Natural killer cell treated with Interleukin-12 subunit alpha and Interleukin-12 subunit beta and Interleukin-15 and Interleukin-18, amount 100 ng/mL, for 72 hours (primary cell): ENCODE measurements around the gene PPM1D. TPM values are rescaled to one million over a fixed set of nuclear protein-coding genes. Genes with fewer than 3 reads are reported as not detected.
"Not testable (repeated sequence)": the region's sequence is repeated elsewhere in the genome, so short reads cannot be mapped to it uniquely, and the experiment has no call there.

Experiments
- ATAC-seq, 2 donors: fragments of 150-1000 bp; cut with Tn5 transposase in 1 of 2; sonication (Bioruptor Pico), chemical (Tn5 transposase) in 1 of 2; 2 replicates each; pipeline ENCODE4 v1.10.0; 2021
- DNase-seq: peaks from one replicate; pipeline ENCODE4 v3.0.0; 2022; ENCODE audit warnings: low spot score
- H3K27ac Mint-ChIP-seq, 2 donors: 1 replicate in 1 of 2; 2 replicates in 1 of 2; pipeline ENCODE4 v1.8.0; 2022; ENCODE audit warnings: mixed read lengths in 2 of 2, mild to moderate bottlenecking in 1 of 2, moderate library complexity in 1 of 2
- H3K27me3 Mint-ChIP-seq, 2 donors: 1 replicate in 1 of 2; 2 replicates in 1 of 2; pipeline ENCODE4 v1.8.0; 2022; ENCODE audit warnings: mixed read lengths in 2 of 2
- H3K36me3 Mint-ChIP-seq: one replicate; pipeline ENCODE4 v1.8.0; 2022; ENCODE audit warnings: mixed read lengths
- H3K4me1 Mint-ChIP-seq, 2 donors: 1 replicate in 1 of 2; 2 replicates in 1 of 2; pipeline ENCODE4 v1.8.0; 2022; ENCODE audit warnings: low read depth in 2 of 2, mixed read lengths in 2 of 2, mild to moderate bottlenecking in 1 of 2
- H3K4me3 Mint-ChIP-seq: one replicate; pipeline ENCODE4 v1.8.0; 2022; ENCODE audit warnings: mixed read lengths
- H3K9me3 Mint-ChIP-seq: 2 replicates; pipeline ENCODE4 v1.8.0; 2022; ENCODE audit warnings: mixed read lengths
- total RNA-seq, 2 donors: library from RNA; stranded (reverse); gene quantifications; one replicate each; pipeline ENCODE4 v1.2.3, GENCODE V29; 2022

The PPM1D gene
- total RNA-seq, 2 donors from 2014 or later, result 16.3 to 18.3 TPM

GRCh38 chr17:60579090-60579489 is 20.9 kb upstream of the PPM1D start:
- no peaks in the 10 kb centered on the region for H3K27me3 Mint-ChIP-seq
- no peak overlapping the region for H3K4me3 Mint-ChIP-seq
- H3K4me1 Mint-ChIP-seq, result peaks cover 5 to 8% of the 10 kb centered on the region in 2 donors
- H3K36me3 Mint-ChIP-seq, result no peaks in the 10 kb centered on the region
- no peak overlapping the region for H3K27ac Mint-ChIP-seq
- DNase-seq, result no peak
- no peaks in the 10 kb centered on the region for H3K9me3 Mint-ChIP-seq
- ATAC-seq, result no peak

- H3K9me3 Mint-ChIP-seq, result no peaks in the 10 kb centered on the region
These were observed 20.4 kb upstream of the PPM1D start for GRCh38 chr17:60579551-60579950.

GRCh38 chr17:60583008-60583407 is 17.0 kb upstream of the PPM1D start:
- Mint-ChIP-seq H3K4me1 (no peaks in the 10 kb centered on the region), H3K36me3 (no peaks in the 10 kb centered on the region), H3K4me3 (no peak overlapping the region), H3K27ac (no peak overlapping the region), H3K27me3 (peaks cover 4 to 11% of the 10 kb centered on the region in 2 donors), H3K9me3 (no peaks in the 10 kb centered on the region)
- DNase-seq (no peak), ATAC-seq (no peak)

More at GRCh38 chr17:60579551-60579950, 20.4 kb upstream of the PPM1D start:
- DNase-seq (no peak), ATAC-seq (no peak)
- Mint-ChIP-seq H3K36me3 (no peaks in the 10 kb centered on the region), H3K27me3 (no peaks in the 10 kb centered on the region), H3K4me1 (peaks cover 5 to 8% of the 10 kb centered on the region in 2 donors), H3K4me3 (no peak overlapping the region), H3K27ac (no peak overlapping the region)

GRCh38 chr17:60585887-60586286 is 14.1 kb upstream of the PPM1D start:
- no peak overlapping the region for H3K4me3 Mint-ChIP-seq
- no peak for DNase-seq
- H3K36me3 Mint-ChIP-seq, result no peaks in the 10 kb centered on the region
- no peak for ATAC-seq
- H3K27me3 Mint-ChIP-seq, result peaks cover 4 to 11% of the 10 kb centered on the region in 2 donors
- no peaks in the 10 kb centered on the region for H3K4me1 Mint-ChIP-seq
- no peaks in the 10 kb centered on the region for H3K9me3 Mint-ChIP-seq
- no peak overlapping the region for H3K27ac Mint-ChIP-seq

GRCh38 chr17:60586288-60586974 is 13.6 kb upstream of the PPM1D start:
- peaks cover 4 to 11% of the 10 kb centered on the region in 2 donors for H3K27me3 Mint-ChIP-seq
- no peak overlapping the region for H3K27ac Mint-ChIP-seq
- H3K9me3 Mint-ChIP-seq, result no peaks in the 10 kb centered on the region
- no peak overlapping the region for H3K4me3 Mint-ChIP-seq
- DNase-seq (no peak), ATAC-seq (no peak)
- no peaks in the 10 kb centered on the region for H3K4me1 Mint-ChIP-seq
- no peaks in the 10 kb centered on the region for H3K36me3 Mint-ChIP-seq

- Mint-ChIP-seq H3K4me3 (no peak overlapping the region), H3K27ac (no peak overlapping the region), H3K27me3 (peaks cover 4 to 6% of the 10 kb centered on the region in 2 donors), H3K4me1 (no peaks in the 10 kb centered on the region), H3K9me3 (no peaks in the 10 kb centered on the region), H3K36me3 (no peaks in the 10 kb centered on the region)
- ATAC-seq (no peak), DNase-seq (no peak)
These were observed 9.9 kb upstream of the PPM1D start for GRCh38 chr17:60590070-60590469.

- Mint-ChIP-seq H3K36me3 (no peaks in the 10 kb centered on the region), H3K9me3 (no peaks in the 10 kb centered on the region), H3K4me1 (peaks cover under 1 to 3% of the 10 kb centered on the region in 2 donors), H3K4me3 (no peak overlapping the region), H3K27ac (no peak overlapping the region), H3K27me3 (no peaks in the 10 kb centered on the region)
- DNase-seq (no peak), ATAC-seq (no peak)
These were observed 7.2 kb upstream of the PPM1D start for GRCh38 chr17:60592750-60593149.

GRCh38 chr17:60593441-60594036 is 6.5 kb upstream of the PPM1D start:
- H3K36me3 Mint-ChIP-seq, ATAC-seq, H3K27me3 Mint-ChIP-seq, H3K9me3 Mint-ChIP-seq, H3K4me3 Mint-ChIP-seq, H3K27ac Mint-ChIP-seq, DNase-seq: not testable (repeated sequence)
- peaks cover 9 to 10% of the 10 kb centered on the region in 2 donors for H3K4me1 Mint-ChIP-seq

- H3K27me3 Mint-ChIP-seq, H3K27ac Mint-ChIP-seq, H3K36me3 Mint-ChIP-seq, ATAC-seq, DNase-seq, H3K4me3 Mint-ChIP-seq, H3K9me3 Mint-ChIP-seq: not testable (repeated sequence)
- H3K4me1 Mint-ChIP-seq, result peaks cover 10 to 13% of the 10 kb centered on the region in 2 donors
These were observed 5.8 kb upstream of the PPM1D start for GRCh38 chr17:60594170-60594569.

- Mint-ChIP-seq H3K27me3 (no peaks in the 10 kb centered on the region), H3K36me3 (no peaks in the 10 kb centered on the region), H3K4me3 (no peak overlapping the region), H3K27ac (no peak overlapping the region), H3K4me1 (peaks cover 12 to 19% of the 10 kb centered on the region in 2 donors), H3K9me3 (no peaks in the 10 kb centered on the region)
- DNase-seq, result no peak
- no peak for ATAC-seq
These were observed 5.3 kb upstream of the PPM1D start for GRCh38 chr17:60594734-60595133.

- Mint-ChIP-seq H3K36me3 (peaks cover 4% of the 10 kb centered on the region), H3K27ac (peak overlapping the region in 1 of 2 donors; percentile 19), H3K4me1 (peaks cover 23 to 25% of the 10 kb centered on the region in 2 donors), H3K27me3 (no peaks in the 10 kb centered on the region), H3K9me3 (no peaks in the 10 kb centered on the region), H3K4me3 (peak overlapping the region; percentile 48)
- ATAC-seq (no peak), DNase-seq (no peak)
These were observed 2.7 kb upstream of the PPM1D start for GRCh38 chr17:60597297-60597696.

- H3K36me3 Mint-ChIP-seq, result peaks cover 4% of the 10 kb centered on the region
- H3K27ac Mint-ChIP-seq, result peak overlapping the region in 1 of 2 donors; percentile 19
- H3K27me3 Mint-ChIP-seq, result no peaks in the 10 kb centered on the region
- peak overlapping the region; percentile 48 for H3K4me3 Mint-ChIP-seq
- H3K9me3 Mint-ChIP-seq, result no peaks in the 10 kb centered on the region
- ATAC-seq (no peak), DNase-seq (no peak)
- peaks cover 29% of the 10 kb centered on the region in 2 donors for H3K4me1 Mint-ChIP-seq
These were observed 1.8 kb upstream of the PPM1D start for GRCh38 chr17:60598001-60598736.

GRCh38 chr17:60599220-60599619 is 773 bp upstream of the PPM1D start:
- Mint-ChIP-seq H3K9me3 (no peaks in the 10 kb centered on the region), H3K36me3 (peaks cover 4% of the 10 kb centered on the region), H3K27me3 (no peaks in the 10 kb centered on the region), H3K4me1 (peaks cover 29 to 32% of the 10 kb centered on the region in 2 donors), H3K4me3 (peak overlapping the region; percentile 99), H3K27ac (peak overlapping the region; percentile 88 to 97)
- DNase-seq, result no peak
- ATAC-seq, result no peak
